HPDE6-E6E7 (cell line): ENCODE data around the gene MND1.

Experiments
- DNase-seq: peaks from one replicate; pipeline ENCODE4 v3.0.0; 2011; ENCODE audit warnings: missing footprints; ENCODE audit errors: extremely low spot score

MND1 gene

GRCh38 chr4:153344131-153345011 is at the start of gene MND1:
MND1 (plus strand) TSS chr4:153344688; CDS start chr4:153344738, 50 bp downstream.
- DNase-seq = peak; percentile 75

GRCh38 chr4:153295131-153295755 is 49.2 kb upstream of the MND1 start:
- DNase-seq = no peak

- no peak for DNase-seq
Observed at GRCh38 chr4:153296040-153296823, 48.3 kb upstream of the MND1 start.

- no peak for DNase-seq
Observed at GRCh38 chr4:153297116-153297515, 47.4 kb upstream of the MND1 start.

- no peak for DNase-seq
Observed at GRCh38 chr4:153310793-153311192, 33.7 kb upstream of the MND1 start.

- no peak for DNase-seq
Observed at GRCh38 chr4:153314915-153315314, 29.6 kb upstream of the MND1 start.

- DNase-seq = peak; percentile 48
Observed at GRCh38 chr4:153318696-153319320, 25.7 kb upstream of the MND1 start.

- no peak for DNase-seq
Observed at GRCh38 chr4:153322791-153323190, 21.7 kb upstream of the MND1 start.

GRCh38 chr4:153324046-153324445 is 20.4 kb upstream of the MND1 start:
- DNase-seq = no peak

GRCh38 chr4:153325558-153325957 is 18.9 kb upstream of the MND1 start:
- no peak for DNase-seq

GRCh38 chr4:153326513-153326912 is 18.0 kb upstream of the MND1 start:
- DNase-seq = no peak

GRCh38 chr4:153327247-153327646 is 17.2 kb upstream of the MND1 start:
- no peak for DNase-seq

GRCh38 chr4:153332936-153333335 is 11.6 kb upstream of the MND1 start:
- no peak for DNase-seq

- no peak for DNase-seq
Observed at GRCh38 chr4:153333874-153334273, 10.6 kb upstream of the MND1 start.

- DNase-seq = no peak
Observed at GRCh38 chr4:153335665-153336064, 8.8 kb upstream of the MND1 start.

- no peak for DNase-seq
Observed at GRCh38 chr4:153337686-153338085, 6.8 kb upstream of the MND1 start.

- no peak for DNase-seq
Observed at GRCh38 chr4:153341575-153342090, 2.9 kb upstream of the MND1 start.

GRCh38 chr4:153342751-153343552 is 1.5 kb upstream of the MND1 start:
- no peak for DNase-seq

GRCh38 chr4:153345012-153345981 is 809 bp downstream of the MND1 start:
- DNase-seq = peak; percentile 33

GRCh38 chr4:153346031-153346430 is 1.5 kb downstream of the MND1 start:
- DNase-seq = no peak
